Liver (tissue), 9 donors: ENCODE measurements around the gene GGA1. TPM values are rescaled to one million over a fixed set of nuclear protein-coding genes. Genes with fewer than 3 reads are reported as not detected.

ENCODE experiments used
- DNase-seq: peaks from one replicate; pipeline ENCODE4 v3.0.0-alpha.2; 2017; ENCODE audit warnings: low spot score
- H3K27ac ChIP-seq, 2 donors: one replicate each; pipeline ENCODE4 v1.7.0; 2013; ENCODE audit warnings: inconsistent platforms in 2 of 2, low read length in 2 of 2, control low read depth in 1 of 2, low read depth in 1 of 2, mild to moderate bottlenecking in 1 of 2
- H3K27me3 ChIP-seq, 4 donors: one replicate each; pipeline versions ENCODE4 v1.6.1 to v1.7.0; 2013; ENCODE audit warnings: low read length in 3 of 4, inconsistent platforms in 1 of 4, mild to moderate bottlenecking in 1 of 4, moderate library complexity in 1 of 4; ENCODE audit not compliant: control insufficient read depth in 4 of 4, insufficient read depth in 4 of 4
- H3K36me3 ChIP-seq, 4 donors: one replicate each; pipeline versions ENCODE4 v1.6.1 to v1.7.0; 2013; ENCODE audit warnings: low read length in 3 of 4, mild to moderate bottlenecking in 3 of 4, low read depth in 1 of 4, moderate library complexity in 1 of 4; ENCODE audit not compliant: control insufficient read depth in 4 of 4, insufficient read depth in 3 of 4
- H3K4me1 ChIP-seq, 4 donors: one replicate each; pipeline versions ENCODE4 v1.6.1 to v1.7.0; 2013; ENCODE audit warnings: low read length in 3 of 4, mild to moderate bottlenecking in 3 of 4, moderate library complexity in 1 of 4; ENCODE audit not compliant: control insufficient read depth in 4 of 4, insufficient read depth in 4 of 4
- H3K4me3 ChIP-seq, 3 donors: one replicate each; pipeline versions ENCODE4 v1.6.1 to v1.7.0; 2013; ENCODE audit warnings: low read length in 3 of 3, control low read depth in 1 of 3, low read depth in 1 of 3, mild to moderate bottlenecking in 1 of 3
- H3K9ac ChIP-seq, 2 donors: one replicate each; pipeline ENCODE4 v1.7.0; 2013; ENCODE audit warnings: low read length in 2 of 2, mild to moderate bottlenecking in 2 of 2, moderate library complexity in 2 of 2, control low read depth in 1 of 2, low read depth in 1 of 2
- H3K9me3 ChIP-seq, 4 donors: one replicate each; pipeline versions ENCODE4 v1.6.1 to v1.7.0; 2013; ENCODE audit warnings: low read length in 3 of 4; ENCODE audit not compliant: control insufficient read depth in 4 of 4
- EGR1 ChIP-seq, 2 donors: IDR thresholded peaks; 2 replicates each; pipeline ENCODE4 v1.6.1; 2016 to 2018; ENCODE audit warnings: antibody characterized with exemption in 2 of 2, low read depth in 2 of 2
- FOXA1 ChIP-seq: IDR thresholded peaks from 2 replicates; pipeline ENCODE4 v1.6.1; 2016; ENCODE audit warnings: antibody characterized with exemption
- FOXA2 ChIP-seq: IDR thresholded peaks from 2 replicates; pipeline ENCODE4 v1.6.1; 2016; ENCODE audit warnings: antibody characterized with exemption
- GABPA ChIP-seq, 2 donors: IDR thresholded peaks in 1 of 2; conservative IDR thresholded peaks in 1 of 2; 2 replicates each; pipeline ENCODE4 v1.6.1; 2016; ENCODE audit warnings: antibody characterized with exemption in 2 of 2, mild to moderate bottlenecking in 1 of 2, moderate library complexity in 1 of 2
- HNF4A ChIP-seq, 2 donors: conservative IDR thresholded peaks; 2 replicates each; pipeline ENCODE4 v1.6.1; 2016; ENCODE audit warnings: antibody characterized with exemption in 2 of 2, mild to moderate bottlenecking in 2 of 2
- HNF4G ChIP-seq: IDR thresholded peaks from 2 replicates; pipeline ENCODE4 v1.6.1; 2016; ENCODE audit warnings: antibody characterized with exemption
- JUND ChIP-seq, 2 donors: IDR thresholded peaks; 2 replicates each; pipeline ENCODE4 v1.6.1; 2016; ENCODE audit warnings: antibody characterized with exemption in 2 of 2
- NR2F2 ChIP-seq: IDR thresholded peaks from 2 replicates; pipeline ENCODE4 v1.6.1; 2016; ENCODE audit warnings: antibody characterized with exemption
- RAD21 ChIP-seq, 2 donors: IDR thresholded peaks; 2 replicates each; pipeline ENCODE4 v1.6.1; 2016; ENCODE audit warnings: antibody characterized with exemption in 2 of 2, mild to moderate bottlenecking in 2 of 2
- RXRA ChIP-seq, 2 donors: IDR thresholded peaks; 2 replicates each; pipeline ENCODE4 v1.6.1; 2017 to 2018; ENCODE audit warnings: antibody characterized with exemption in 2 of 2, mild to moderate bottlenecking in 1 of 2
- SP1 ChIP-seq: IDR thresholded peaks from 2 replicates; pipeline ENCODE4 v1.6.1; 2018; ENCODE audit warnings: antibody characterized with exemption, mild to moderate bottlenecking
- TAF1 ChIP-seq: conservative IDR thresholded peaks from 2 replicates; pipeline ENCODE4 v1.6.1; 2016; ENCODE audit warnings: antibody characterized with exemption, mild to moderate bottlenecking
- YY1 ChIP-seq: IDR thresholded peaks from 2 replicates; pipeline ENCODE4 v1.6.1; 2016; ENCODE audit warnings: antibody characterized with exemption, mild to moderate bottlenecking
- WGBS: extraction: QIAGEN DNeasy Blood & Tissue Kit; methylation state at CpG from one replicate; pipeline ENCODE4 v1.1.7; 2013; 5-methylcytosine and 5-hydroxymethylcytosine counted together
- polyA plus RNA-seq, 2 donors: library from polyadenylated mRNA; stranded (reverse) in 1 of 2; unstranded in 1 of 2; fragments of 200-250 nt in 1 of 2; fragments of >200 nt in 1 of 2; fragmentation: Nextera tagmentation in 1 of 2; extraction: Ambion mirVana in 1 of 2; gene quantifications; one replicate each; pipeline versions ENCODE4 v1.2.1 to v1.2.3, GENCODE V29; 2013 to 2015
- total RNA-seq, 2 donors: library from RNA; depleted of rRNA; stranded (reverse); fragments of >200 nt; gene quantifications; one replicate each; pipeline ENCODE4 v1.2.3, GENCODE V29; 2014
- TF ChIP-seq, protein P1 (sequence below): IDR thresholded peaks from 2 replicates; pipeline ENCODE4 v1.6.1; 2016; ENCODE audit warnings: antibody characterized with exemption
- TF ChIP-seq, protein P2 (sequence below): IDR thresholded peaks from 2 replicates; pipeline ENCODE4 v1.6.1; 2016; ENCODE audit warnings: antibody characterized with exemption
- TF ChIP-seq, protein P3 (sequence below): fragments of 150-350 bp; IDR thresholded peaks from 2 replicates; pipeline ENCODE4 v1.5.1; 2017; ENCODE audit warnings: improper control_type of control experiment, low read depth, low read length; ENCODE audit not compliant: missing input control
- TF ChIP-seq, protein P4 (sequence below): IDR thresholded peaks from 2 replicates; pipeline ENCODE4 v1.6.1; 2016; ENCODE audit warnings: antibody characterized with exemption
- TF ChIP-seq, protein P5 (sequence below): IDR thresholded peaks from 2 replicates; pipeline ENCODE4 v1.6.1; 2016; ENCODE audit warnings: antibody characterized with exemption, mild to moderate bottlenecking
- donor health status: healthy.
- donor health status: healthy.
- donor health status: healthy.
- donor health status: healthy.
- donor health status: healthy.

The GGA1 gene
- total and polyA plus RNA-seq, 4 donors = 15.1 to 26.4 (median 17.8) TPM

DNA sequence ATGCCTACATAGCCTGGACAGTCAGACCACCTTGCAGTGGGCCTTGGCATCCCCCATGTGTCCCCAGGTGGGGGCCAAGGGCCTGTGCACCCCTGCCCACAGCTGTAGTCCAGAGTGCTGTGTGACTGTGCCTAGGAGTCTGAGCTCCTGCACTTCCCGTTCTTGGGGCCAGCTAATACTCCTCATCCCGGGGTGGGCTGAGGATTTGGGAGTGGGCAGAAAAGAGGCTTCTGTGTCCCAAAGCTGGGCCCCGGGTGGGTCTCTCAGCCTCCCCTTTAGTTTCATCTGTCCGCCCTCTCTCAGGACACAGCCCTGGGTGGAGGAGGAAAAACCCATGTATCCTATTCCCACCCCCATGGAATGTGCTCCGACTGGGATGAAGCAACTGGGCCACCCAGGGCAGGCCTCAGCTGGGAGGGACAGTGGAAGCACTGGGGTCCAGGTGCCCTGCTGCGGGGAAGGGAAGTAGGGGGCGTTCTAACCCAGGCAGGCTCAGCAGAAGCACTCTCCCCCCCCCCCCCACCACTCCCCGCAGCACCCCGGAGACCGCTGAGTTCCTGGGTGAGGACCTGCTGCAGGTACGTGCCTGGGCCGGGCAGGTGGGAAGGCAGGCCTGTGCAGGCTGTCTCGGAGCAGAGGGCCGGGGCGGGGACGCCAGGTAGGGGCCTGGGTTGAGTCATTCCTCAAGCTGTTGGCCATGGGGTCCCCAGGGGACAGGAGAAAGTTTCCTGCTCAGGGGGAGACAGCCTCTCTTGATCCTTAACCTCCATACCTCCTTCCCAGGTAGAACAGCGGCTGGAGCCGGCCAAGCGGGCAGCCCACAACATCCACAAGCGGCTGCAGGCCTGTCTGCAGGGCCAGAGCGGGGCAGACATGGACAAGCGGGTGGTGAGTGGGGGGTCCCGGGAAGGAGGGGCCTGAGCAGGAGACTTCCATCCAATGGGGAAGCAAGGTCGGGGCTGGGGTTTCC, 32.2 kb downstream of the GGA1 start:
- Histone ChIP-seq H3K9ac (peak overlapping the region in 1 of 2 donors; percentile 7), H3K27ac (no peak overlapping the region), H3K4me1 (peaks cover 3 to 21% (median 6%) of the 10 kb centered on the region in 4 donors), H3K9me3 (no peaks in the 10 kb centered on the region), H3K36me3 (no peaks in the 10 kb centered on the region), H3K4me3 (peak overlapping the region in 1 of 3 donors; percentile 55), H3K27me3 (no peaks in the 10 kb centered on the region)
- no peak for DNase-seq
- no peak for TF ChIP-seq YY1
- TF ChIP-seq FOXA1 = no peak
- TF ChIP-seq HNF4A (conservative IDR thresholded peaks at IDR 0.05) = no peak
- TF ChIP-seq, protein P1, sequence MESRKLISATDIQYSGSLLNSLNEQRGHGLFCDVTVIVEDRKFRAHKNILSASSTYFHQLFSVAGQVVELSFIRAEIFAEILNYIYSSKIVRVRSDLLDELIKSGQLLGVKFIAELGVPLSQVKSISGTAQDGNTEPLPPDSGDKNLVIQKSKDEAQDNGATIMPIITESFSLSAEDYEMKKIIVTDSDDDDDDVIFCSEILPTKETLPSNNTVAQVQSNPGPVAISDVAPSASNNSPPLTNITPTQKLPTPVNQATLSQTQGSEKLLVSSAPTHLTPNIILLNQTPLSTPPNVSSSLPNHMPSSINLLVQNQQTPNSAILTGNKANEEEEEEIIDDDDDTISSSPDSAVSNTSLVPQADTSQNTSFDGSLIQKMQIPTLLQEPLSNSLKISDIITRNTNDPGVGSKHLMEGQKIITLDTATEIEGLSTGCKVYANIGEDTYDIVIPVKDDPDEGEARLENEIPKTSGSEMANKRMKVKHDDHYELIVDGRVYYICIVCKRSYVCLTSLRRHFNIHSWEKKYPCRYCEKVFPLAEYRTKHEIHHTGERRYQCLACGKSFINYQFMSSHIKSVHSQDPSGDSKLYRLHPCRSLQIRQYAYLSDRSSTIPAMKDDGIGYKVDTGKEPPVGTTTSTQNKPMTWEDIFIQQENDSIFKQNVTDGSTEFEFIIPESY = no peak
- no peak for TF ChIP-seq SP1
- TF ChIP-seq, protein P2, sequence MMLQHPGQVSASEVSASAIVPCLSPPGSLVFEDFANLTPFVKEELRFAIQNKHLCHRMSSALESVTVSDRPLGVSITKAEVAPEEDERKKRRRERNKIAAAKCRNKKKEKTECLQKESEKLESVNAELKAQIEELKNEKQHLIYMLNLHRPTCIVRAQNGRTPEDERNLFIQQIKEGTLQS = no peak
- TF ChIP-seq EGR1 (IDR thresholded peaks at IDR 0.05; ENCODE audit: low read depth in 2 of 2) = no peak
- TF ChIP-seq FOXA2 = no peak
- TF ChIP-seq TAF1 = no peak
- TF ChIP-seq, protein P3, sequence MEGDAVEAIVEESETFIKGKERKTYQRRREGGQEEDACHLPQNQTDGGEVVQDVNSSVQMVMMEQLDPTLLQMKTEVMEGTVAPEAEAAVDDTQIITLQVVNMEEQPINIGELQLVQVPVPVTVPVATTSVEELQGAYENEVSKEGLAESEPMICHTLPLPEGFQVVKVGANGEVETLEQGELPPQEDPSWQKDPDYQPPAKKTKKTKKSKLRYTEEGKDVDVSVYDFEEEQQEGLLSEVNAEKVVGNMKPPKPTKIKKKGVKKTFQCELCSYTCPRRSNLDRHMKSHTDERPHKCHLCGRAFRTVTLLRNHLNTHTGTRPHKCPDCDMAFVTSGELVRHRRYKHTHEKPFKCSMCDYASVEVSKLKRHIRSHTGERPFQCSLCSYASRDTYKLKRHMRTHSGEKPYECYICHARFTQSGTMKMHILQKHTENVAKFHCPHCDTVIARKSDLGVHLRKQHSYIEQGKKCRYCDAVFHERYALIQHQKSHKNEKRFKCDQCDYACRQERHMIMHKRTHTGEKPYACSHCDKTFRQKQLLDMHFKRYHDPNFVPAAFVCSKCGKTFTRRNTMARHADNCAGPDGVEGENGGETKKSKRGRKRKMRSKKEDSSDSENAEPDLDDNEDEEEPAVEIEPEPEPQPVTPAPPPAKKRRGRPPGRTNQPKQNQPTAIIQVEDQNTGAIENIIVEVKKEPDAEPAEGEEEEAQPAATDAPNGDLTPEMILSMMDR = no peak
- TF ChIP-seq RXRA (IDR thresholded peaks at IDR 0.05) = no peak
- no peak for TF ChIP-seq GABPA (IDR thresholded peaks at IDR 0.05 in 1 of 2, conservative IDR thresholded peaks at IDR 0.05 in 1 of 2)
- TF ChIP-seq NR2F2 = no peak
- no peak for TF ChIP-seq JUND (IDR thresholded peaks at IDR 0.05)
- TF ChIP-seq, protein P4, sequence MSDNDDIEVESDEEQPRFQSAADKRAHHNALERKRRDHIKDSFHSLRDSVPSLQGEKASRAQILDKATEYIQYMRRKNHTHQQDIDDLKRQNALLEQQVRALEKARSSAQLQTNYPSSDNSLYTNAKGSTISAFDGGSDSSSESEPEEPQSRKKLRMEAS = no peak
- TF ChIP-seq HNF4G = no peak
- no peak for TF ChIP-seq RAD21 (IDR thresholded peaks at IDR 0.05)
- 80% methylated on average over 24 of the region's 24 CpGs for WGBS

DNA sequence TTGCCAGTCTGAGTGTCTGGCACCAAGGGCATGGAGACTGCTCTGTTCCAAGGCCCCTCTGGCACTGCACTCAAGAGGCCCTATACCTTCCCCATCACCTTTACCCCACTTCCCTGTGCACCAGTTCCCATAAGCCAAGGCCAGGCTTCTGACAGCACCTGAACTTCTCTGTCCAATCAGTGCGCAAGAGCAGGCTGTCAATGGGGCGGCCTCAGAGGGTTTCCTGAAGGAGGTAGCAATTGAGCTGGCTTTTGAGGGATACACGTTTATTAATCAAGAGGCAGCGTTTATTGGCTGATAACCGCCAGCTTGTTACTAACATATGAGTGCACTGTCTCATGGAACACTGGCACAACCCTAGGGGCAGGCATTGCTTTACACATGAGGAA, 32.9 kb downstream of the GGA1 start:
- no peaks in the 10 kb centered on the region for H3K9me3 ChIP-seq
- no peak overlapping the region for H3K4me3 ChIP-seq
- no peak overlapping the region for H3K9ac ChIP-seq
- H3K27ac ChIP-seq = no peak overlapping the region
- TF ChIP-seq TAF1 (no peak), GABPA (IDR thresholded peaks at IDR 0.05 in 1 of 2, conservative IDR thresholded peaks at IDR 0.05 in 1 of 2) (no peak), JUND (IDR thresholded peaks at IDR 0.05) (no peak), FOXA2 (no peak), FOXA1 (no peak), EGR1 (IDR thresholded peaks at IDR 0.05; ENCODE audit: low read depth in 2 of 2) (no peak)
- TF ChIP-seq, protein P3 = no peak
- TF ChIP-seq, protein P2 = no peak
- TF ChIP-seq, protein P5, sequence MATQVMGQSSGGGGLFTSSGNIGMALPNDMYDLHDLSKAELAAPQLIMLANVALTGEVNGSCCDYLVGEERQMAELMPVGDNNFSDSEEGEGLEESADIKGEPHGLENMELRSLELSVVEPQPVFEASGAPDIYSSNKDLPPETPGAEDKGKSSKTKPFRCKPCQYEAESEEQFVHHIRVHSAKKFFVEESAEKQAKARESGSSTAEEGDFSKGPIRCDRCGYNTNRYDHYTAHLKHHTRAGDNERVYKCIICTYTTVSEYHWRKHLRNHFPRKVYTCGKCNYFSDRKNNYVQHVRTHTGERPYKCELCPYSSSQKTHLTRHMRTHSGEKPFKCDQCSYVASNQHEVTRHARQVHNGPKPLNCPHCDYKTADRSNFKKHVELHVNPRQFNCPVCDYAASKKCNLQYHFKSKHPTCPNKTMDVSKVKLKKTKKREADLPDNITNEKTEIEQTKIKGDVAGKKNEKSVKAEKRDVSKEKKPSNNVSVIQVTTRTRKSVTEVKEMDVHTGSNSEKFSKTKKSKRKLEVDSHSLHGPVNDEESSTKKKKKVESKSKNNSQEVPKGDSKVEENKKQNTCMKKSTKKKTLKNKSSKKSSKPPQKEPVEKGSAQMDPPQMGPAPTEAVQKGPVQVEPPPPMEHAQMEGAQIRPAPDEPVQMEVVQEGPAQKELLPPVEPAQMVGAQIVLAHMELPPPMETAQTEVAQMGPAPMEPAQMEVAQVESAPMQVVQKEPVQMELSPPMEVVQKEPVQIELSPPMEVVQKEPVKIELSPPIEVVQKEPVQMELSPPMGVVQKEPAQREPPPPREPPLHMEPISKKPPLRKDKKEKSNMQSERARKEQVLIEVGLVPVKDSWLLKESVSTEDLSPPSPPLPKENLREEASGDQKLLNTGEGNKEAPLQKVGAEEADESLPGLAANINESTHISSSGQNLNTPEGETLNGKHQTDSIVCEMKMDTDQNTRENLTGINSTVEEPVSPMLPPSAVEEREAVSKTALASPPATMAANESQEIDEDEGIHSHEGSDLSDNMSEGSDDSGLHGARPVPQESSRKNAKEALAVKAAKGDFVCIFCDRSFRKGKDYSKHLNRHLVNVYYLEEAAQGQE = no peak
- no peaks in the 10 kb centered on the region for H3K36me3 ChIP-seq
- peaks cover 3 to 21% (median 6%) of the 10 kb centered on the region in 4 donors for H3K4me1 ChIP-seq
- 85% methylated on average over 5 of the region's 5 CpGs for WGBS
- no peak for DNase-seq
- no peaks in the 10 kb centered on the region for H3K27me3 ChIP-seq
